Suppressor macrophage treated with lipopolysaccharide for 1 hour (primary cell): ENCODE results near the gene WFS1.

ENCODE experiments used
- DNase-seq, 3 donors: peaks; one replicate each; pipeline ENCODE4 v3.0.0-alpha.2; 2020 to 2022

Gene WFS1

DNA sequence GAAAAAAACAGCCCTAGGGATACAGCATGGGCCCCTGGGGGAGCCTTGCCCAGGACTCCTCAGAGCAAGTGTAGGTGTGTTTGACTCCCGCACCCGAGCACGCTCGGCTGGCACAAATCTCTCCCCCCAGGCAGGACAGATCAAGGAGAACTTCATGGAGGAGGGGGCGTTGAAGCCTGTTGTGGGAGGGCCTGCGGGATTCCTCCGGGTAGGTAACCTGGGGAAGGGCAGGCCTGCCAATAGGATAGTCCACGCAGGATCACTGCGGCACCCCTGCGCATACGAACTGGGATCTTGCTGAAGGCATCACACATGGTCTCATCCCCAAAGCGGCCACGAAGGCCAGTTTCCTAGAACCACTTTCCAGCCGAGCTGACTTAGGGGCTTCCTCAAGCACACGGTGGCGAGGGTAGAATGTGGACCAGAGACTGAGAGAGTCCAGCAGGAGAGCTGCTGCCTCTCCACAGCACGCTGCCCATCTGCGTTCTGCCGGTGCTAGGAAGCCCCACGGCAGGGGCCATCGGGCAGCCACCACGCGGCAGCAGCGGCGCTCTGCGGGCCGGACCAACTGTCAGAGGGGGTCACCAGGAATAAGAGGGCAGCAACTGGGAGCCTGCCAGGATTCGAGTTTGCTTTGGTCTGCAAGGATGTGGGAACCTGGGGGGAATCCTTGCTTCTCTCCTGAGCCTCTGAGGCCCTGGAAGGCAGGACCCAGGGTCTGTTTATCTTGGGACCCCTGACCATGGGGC is 56.8 kb downstream of the WFS1 start:
- DNase-seq, result no peak

DNA sequence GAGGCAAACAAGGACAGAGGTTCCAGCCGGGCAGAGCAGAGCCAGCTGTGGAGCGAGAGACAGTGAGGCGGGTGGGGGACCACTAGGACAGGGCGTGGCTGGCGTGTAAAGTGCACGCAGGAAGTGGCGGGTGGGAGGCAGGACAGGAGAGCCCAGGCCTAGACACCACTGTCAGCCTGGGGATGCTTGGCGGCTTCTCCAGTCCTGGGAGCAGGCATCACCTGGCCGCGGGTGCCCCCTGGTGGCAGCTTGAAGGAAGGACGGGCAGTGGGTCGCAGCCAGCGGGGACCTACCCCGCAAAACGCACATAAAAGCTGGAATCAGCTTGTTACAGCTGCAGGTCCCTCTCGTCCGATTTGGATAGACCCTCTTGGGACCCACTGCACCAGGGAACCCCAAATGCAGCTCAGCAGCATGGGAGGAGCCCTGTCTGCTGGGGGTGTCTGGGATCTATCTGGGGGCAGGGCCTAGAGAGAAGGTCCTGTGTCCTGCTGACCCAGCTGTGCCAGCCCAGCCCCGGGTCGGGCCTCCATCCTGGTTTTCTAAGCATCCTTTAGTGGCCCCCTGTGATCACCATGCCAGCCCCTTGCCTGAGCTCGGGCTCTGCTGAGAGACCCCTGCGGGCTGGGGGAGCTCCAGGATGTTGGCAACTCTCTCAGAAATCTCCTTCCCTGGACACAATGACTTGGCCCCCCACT is 57.7 kb downstream of the WFS1 start:
- peak; percentile 74 to 85 (median 81) for DNase-seq

DNA sequence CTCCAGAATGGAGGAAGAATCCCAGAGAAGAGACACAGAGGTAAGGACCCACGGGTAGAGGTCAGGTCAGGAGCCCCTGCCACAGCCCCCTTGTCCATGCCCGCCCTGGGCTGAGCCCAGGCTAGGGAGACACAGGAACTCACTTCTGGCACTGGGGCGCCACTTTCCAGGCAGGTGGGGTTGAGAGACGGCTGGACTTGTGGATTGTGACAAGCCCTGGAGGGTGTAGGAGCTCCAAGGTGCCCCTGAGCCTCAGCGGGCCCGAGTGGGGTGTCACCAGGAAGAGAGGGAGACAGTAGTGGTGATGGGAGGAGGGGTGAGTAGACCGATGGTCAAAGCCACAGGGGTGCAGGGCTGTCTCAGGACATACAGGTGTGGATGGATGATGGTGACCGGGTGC is 58.9 kb downstream of the WFS1 start:
- DNase-seq, result no peak

DNA sequence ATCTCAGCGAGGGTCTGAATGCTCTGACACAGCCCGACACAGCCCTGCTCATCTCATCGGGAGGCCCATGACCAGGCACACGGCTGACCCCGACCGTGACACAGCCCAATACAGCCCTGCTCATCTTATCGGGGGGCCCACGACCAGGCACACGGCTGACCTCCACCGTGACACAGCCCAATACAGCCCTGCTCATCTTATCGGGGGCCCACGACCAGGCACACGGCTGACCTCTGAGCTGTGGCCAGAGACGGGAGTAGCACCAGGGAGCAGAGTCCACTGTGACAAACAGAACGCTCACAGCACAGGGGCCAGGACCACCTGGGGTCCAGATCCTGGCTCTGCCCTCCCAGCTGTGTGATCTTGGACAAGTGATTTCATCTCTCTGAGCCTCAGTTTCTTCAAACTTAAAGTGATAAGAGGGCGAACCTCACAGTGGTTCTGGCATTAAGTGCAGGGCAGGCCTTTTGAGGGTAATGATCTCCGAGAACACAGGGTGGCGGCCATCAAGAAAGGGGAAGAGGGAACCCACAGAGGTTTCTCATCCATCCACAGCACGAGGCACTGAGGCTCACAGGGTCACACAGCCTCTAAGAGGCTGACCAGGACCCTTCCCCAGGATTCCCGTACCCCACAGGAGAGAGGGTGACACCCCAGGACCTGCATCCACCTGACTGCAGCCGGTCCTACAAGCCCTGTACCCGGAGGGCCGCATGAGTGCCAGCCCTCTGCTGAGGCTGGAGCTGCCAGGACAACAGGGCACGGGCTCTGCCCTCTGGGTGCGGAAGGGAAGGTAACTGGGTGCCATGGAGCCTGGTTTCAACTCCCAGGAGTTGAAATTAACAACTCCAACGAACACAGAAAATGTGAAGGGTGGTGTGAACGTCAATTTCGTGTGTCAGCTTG is 60.1 kb downstream of the WFS1 start:
- DNase-seq, result no peak

DNA sequence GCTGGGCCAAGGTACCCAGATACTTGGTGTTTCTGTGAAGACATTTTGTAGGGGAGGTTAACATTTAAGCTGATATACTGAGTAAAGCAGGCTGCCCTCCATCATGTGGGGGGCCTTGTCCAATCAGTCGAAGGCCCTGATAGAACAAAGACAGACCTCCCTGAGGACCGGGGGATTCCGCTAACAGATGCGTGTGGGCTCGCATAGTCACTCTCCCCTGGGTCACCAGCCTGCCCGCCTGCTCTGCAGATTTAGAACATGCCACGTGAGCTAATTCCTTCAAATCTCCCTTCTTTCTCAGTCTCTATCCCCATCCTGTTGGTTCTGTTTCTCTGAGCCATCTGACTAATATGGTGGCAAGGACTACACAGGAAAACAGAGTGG is 60.7 kb downstream of the WFS1 start:
- DNase-seq, result no peak

DNA sequence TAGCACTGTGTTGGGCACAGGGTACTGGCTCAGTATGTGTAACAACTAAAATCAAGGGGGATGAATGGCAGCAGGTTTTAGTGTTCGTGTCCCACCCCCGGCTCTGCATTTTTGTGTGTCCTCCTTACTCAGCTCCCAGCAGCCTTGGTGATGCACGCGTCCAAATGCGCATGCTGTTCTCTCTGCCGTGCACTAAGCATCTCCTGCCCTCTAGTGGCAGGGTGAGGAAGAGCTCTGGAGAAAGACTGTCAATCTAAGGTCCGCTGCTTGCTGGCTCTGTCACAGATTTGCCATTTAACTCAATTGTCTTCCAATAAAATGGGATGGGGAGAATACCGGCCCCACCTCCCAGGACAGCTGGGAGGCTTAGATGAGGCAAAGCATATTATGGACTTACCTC is 61.4 kb downstream of the WFS1 start:
- DNase-seq, result peak; percentile 41 to 58 (median 53)

DNA sequence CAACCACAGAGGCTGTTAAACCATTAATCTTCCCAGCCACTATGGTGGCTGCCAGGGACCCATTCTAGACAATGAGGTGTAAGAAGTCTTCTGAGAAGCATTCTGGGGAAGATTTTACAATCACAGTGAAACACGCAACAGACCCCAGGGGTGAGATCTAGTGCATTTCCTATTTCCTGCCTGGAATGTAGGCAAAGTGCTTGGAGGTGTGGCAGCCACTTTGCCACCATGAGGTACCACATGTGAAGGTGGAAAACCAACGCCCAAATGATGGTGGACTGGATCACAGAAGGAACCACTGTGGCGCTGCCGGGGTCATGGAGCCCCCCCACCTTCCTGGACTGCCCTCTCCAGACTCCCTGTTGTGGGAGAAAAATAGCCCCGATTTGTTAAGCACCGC is 61.8 kb downstream of the WFS1 start:
- DNase-seq, result no peak

DNA sequence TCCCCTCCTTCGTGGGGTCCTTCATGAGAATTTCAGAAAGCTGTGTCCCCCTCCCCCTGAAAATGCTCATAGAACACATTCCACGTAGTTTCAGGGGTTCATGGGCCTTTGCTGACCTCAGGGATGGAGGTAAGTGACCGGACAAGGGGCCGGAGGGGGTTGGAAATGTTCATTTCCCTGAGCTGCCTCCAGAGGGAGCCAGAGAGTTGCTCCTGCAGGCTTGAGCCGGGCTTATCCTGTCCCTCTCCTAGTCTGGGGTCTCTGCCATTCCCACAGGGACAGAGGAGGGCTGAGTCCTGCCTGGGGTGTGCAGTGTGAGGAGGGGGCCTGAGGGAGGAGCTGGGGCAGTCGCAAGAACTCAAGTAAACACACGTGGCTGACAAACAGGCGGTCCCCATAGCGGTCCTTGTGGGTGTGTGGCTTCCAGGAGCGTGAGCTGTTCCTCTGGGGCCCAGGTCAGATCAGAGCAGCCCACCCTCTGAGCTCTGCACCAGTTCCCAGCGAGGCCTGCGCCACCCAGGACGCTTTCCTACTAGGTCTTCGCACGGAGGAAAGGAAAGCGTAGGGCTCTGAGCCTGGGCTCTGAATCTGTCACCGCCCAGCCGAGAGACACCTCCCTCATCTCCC is 62.5 kb downstream of the WFS1 start:
- peak; percentile 31 to 49 (median 39) for DNase-seq

DNA sequence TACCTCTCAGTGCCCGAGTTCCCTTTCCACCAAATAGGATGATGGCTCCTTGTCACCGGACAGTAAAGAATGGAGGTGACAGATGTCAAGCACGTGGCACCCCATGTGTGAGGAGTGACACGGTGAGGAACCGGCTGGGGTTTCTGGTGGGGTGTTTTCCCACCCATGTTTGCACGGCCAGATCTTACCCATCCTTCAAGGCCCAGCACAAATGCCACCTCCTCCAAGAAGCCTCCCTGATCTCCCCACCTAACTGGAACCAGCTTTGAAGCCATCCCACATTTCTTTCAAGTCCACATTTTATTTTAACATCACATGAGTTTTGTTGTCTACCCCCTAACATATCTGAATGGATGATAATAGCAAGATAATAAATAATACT is 63.0 kb downstream of the WFS1 start:
- no peak for DNase-seq

DNA sequence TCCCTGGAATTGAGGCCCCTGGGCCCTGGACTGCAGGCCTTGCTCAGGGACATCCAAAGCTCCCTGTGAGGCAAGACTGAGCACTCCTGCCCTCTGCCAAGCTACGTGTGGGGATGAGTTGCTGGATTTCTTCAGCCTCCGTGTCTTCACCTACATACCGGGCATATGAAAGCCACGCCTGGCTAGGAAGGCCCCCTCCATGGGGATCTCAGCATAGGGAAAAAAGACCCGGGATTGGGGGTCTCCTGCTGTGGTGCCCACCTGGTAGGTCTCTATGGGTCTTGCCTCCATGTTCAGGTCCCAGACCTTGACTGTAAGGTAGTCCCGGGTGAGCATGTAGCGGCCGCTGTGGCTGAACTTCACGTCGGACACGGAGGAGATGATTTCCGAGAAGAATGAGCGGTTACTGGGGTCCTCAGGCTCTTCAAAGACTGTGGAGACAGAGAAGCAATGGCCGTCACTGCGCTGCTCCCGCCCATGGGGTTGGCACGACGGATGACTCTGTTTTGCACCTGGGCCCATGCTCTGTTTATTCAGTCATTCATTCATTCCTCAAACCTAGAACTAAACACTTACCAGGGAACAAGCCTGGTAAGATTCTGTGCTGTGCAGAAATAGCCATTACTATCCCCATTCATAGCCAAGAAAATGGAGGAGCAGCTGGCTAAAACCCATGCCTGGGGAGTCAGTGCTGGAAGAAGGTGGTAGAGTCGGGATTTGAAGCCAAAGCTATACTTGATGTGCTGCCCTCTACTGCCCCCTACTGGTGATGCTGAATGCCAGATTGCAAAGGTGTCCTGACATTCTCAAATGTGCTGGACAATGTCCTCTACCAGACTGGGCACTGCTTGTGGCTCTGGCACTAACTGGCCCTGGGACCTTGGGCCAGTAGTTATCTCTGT is 63.9 kb downstream of the WFS1 start:
- peak; percentile 25 to 60 (median 38) for DNase-seq

DNA sequence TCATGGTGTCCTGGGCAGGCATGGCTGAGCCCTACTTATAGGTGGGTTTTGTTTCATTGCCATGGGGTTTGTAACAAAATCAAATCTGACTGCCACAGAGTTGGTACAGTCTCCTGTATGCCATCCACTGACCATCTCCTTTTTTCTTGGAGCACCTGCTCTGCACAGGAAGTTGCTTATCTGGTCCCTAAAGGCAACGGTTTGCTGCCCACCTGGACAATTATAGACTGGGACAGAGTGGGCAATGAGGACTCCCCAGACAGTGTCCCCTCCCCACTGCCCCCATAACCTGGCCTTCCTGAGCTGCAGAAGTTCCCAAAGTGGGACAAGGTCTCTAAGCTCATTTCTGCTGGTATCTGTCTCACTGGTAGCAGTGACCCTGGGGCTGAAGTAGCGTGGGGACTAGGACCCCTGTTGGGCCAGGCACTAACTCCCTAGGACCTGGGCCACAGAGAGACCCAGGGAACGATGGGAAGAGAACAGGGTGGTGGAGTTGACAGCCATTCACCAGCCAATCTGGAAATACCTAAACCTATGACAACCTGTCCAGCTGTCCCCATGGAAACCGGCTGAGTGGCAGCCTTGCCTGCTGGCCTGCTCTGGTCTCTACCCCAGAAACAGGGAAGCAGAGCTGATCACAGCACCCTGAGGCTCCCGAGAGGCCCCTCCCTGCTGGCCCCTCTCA is 64.7 kb downstream of the WFS1 start:
- DNase-seq, result no peak

DNA sequence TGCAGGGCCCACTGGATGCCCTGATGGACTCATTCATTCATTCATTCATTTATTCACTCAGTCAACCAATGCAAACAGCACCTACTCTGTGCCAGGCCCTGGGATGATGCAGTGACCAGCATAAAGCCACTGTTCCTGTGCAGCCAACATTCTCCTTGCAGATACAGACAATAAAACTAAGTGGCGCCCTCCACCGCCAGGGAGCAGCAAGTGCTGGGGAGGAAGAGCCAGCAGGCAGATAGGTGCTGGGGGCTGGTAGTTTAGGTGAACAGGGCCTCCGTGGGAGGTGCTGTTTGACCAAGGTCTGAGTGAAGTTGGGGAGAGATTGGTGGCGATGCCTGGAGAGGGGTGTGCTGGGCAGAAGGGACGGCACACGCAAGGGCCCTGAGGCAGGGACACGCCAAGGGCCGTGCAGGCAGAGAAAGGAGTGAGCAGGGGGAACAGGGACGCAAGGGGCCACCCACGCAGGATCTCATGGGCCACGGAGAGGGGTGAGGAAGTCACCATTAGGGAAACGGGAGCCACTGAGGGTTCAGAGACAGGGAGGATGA is 65.5 kb downstream of the WFS1 start:
- no peak for DNase-seq

DNA sequence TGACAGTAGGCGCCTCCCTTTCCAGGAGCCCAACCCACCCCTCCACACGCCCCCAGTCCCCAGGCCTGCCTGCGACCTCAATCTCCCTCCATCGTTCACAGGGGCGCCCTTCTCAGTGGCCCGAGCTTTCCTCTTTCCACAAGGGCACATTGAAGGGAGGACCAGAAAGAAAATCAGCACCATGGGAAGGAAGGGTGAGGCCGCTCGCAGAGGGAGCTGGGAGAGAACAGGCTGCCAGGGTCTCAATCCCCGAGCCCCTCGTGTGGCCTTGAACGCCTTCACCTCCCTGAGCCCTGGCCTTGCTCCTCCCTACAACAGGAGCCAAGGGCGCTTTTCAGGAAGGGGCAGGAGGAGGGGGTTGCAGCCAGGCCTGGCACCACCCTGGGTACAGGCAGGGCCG is 66.5 kb downstream of the WFS1 start:
- DNase-seq, result no peak

DNA sequence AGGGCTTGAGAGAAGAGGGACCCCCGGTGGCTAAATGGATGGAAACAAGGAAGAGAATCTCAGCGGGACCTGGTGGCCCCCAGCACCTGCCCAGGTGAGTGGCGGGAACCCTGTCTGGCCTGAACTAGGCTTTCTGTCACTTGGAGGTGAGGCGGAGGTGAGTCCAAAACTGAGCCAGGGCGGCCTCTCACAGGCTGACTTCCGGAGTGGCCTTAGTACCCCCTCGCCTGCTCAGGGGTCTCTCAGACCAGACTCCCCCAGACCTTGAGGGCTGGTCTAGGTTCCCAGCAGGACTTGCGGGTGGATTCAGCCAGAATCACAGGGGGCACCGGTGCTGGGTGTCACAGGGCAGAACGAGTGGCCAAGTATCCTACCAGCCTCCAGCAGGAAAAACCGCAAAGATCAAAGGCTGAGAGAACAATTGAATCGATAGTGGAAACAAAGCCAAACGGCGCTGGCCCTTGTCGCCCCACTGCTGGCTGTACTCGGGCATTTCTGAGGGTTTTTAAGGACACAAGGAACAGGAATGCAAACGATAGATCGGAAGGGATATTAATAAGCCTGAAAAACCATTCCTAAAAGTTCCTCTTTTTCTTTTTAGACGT is 67.8 kb downstream of the WFS1 start:
- no peak for DNase-seq

DNA sequence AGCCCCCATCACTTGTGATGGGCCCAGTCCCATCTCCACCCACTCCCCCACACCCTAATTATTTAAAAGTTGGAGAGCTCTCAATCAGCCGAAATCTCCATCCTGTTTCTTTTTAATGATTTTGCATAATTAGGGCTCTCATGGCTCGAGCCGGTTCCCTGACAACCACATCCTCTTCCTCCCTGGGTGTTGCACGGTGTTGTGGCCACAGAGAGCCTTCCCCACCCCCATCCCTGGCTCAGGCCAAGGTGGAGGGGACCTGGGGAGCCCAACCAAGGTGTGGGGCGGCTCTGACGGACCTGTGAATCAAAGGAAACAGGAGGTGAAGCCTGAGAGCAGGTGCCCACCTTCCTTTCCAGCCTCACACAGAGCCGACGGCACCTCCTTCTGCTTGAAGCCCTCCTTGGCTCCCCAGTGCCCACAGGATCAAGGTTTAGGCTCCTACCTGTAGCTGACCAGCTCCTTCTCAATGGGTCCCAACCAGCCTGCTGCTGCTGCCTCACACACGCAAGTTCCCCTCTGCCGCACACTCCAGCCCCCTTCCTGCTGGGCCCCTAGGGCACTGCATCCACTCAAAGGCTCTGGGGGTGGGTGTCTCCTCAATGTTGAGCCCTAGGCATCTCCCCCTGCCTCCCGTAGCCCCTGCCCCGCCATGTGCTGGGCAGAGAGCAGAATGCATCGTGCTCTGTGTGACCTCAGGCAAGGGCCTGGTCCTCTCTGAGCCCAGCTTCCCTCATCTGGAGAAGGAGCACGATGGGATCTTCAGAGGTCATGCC is 68.7 kb downstream of the WFS1 start:
- DNase-seq, result no peak

DNA sequence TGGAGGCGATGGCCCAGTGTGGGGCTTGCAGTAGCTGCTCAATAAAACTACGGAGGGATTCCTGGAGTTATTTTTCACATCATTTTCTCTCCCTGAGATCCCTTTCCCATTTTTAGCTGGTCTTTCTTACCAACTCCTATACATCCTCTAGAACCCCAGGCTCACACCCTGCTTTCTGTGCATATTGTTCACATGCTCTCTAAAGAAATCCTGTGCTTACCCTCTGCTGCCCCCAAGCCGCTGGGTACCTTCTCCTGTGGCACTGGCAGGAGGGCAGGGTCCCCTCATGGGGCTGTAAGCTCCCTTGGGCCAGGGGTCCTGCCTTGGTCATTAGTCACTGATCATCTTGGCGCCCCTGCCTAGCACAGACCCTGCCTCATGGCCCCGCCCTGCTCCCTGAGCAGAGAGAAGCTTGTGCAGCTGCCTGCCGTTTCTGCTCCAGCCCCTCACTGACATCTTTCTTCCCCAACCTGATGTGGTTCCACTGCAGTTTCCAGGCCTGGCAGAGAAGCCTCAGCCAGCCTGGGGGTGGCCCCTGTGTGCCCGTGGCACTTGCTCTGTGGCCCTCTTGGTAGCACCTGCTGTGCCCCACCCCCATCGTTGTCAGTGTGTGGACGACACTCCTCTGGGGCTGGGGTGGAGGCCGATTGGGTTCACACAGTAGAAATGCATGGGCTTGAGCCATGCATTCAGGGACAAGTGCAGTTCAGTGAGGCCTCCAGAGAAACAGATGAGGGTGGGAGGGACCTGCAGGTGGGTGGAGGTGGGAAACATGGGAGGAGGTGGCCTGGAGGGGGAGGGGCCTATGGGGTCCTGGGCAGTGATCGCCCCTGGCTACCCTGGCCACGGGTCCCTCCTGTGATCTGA is 69.5 kb downstream of the WFS1 start:
- DNase-seq, result no peak

DNA sequence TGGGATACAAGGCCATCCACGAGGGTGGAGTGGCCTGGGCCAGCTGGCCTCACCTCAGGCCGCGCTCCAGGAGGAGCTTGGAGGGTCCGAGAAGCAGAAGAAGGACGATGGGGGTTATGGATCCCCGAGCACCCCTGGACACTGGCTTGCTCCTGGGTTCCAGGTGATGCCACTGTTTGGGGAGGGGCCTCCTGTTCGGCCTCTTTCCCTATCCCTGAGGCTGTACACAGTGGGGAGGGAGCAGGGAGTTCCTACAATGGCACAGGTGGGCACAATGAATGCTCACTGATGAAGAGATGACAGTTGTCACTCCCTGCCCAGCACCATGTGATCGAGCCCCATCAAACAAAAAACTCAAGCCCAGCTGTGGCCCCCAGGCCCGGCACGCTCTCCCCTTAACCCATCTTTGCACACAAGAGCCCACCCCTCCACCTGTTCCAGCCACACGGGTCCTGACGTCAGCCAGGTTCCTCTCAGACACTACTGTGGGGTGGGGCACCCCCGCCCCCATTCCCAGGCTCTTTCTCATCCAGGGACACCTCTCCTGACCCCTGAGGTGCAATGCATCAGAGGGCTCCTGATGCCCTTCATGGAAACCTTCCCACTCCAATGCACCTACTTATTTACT is 70.3 kb downstream of the WFS1 start:
- DNase-seq, result no peak

DNA sequence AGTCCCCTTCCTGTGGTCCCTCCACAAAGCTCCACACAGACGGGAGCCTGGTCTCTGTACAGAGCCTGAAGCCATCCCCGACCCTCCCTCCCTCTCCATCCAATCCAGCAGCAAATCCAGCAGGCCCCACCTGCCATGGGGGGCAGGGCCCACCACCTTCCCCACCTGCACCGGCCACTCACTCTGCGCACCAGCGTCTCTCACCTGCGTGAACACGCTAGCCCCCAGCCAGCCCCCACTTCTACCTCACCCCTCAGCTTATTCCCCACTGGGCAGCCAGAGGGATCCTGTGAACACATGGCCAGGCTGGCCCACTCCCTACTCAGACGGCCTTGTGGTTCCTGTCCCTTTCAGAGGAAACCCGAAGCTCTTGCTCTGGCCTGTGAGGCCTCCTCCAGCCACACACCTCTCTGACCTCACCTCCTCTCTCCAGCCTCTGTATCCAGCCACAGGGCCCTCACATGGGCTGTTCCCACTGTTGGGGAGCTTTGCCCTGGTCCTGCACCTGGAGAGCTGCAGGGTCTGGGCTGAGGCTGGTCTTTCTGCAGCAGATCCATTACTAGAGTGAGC is 70.9 kb downstream of the WFS1 start:
- no peak for DNase-seq
